Measurements from ENCODE around the gene RFPL3.
"Not testable (repeated sequence)": the region's sequence is repeated elsewhere in the genome, so short reads cannot be mapped to it uniquely, and the experiment has no call there.

The RFPL3 gene

GRCh38 chr22:32357567-32357966 is at the start of gene RFPL3:
RFPL3 (plus strand) TSS chr22:32357867; CDS start chr22:32358072, 205 bp downstream.
- DNase-seq (ENCODE audit: low spot score), result not testable (repeated sequence)

- no peak for DNase-seq (ENCODE audit: low spot score)
Measured at GRCh38 chr22:32308191-32308590, 49.5 kb upstream of the RFPL3 start.

GRCh38 chr22:32308934-32309333 is 48.7 kb upstream of the RFPL3 start:
- DNase-seq (ENCODE audit: low spot score), result no peak

GRCh38 chr22:32309585-32310251 is 47.9 kb upstream of the RFPL3 start:
- DNase-seq (ENCODE audit: low spot score), result no peak

GRCh38 chr22:32310777-32311176 is 46.9 kb upstream of the RFPL3 start:
- no peak for DNase-seq (ENCODE audit: low spot score)

- no peak for DNase-seq (ENCODE audit: low spot score)
Measured at GRCh38 chr22:32311551-32312071, 46.1 kb upstream of the RFPL3 start.

- DNase-seq (ENCODE audit: low spot score), result no peak
Measured at GRCh38 chr22:32312748-32313147, 44.9 kb upstream of the RFPL3 start.

GRCh38 chr22:32313532-32313931 is 44.1 kb upstream of the RFPL3 start:
- no peak for DNase-seq (ENCODE audit: low spot score)

GRCh38 chr22:32317524-32317923 is 40.1 kb upstream of the RFPL3 start:
- no peak for DNase-seq (ENCODE audit: low spot score)

GRCh38 chr22:32318361-32318760 is 39.3 kb upstream of the RFPL3 start:
- no peak for DNase-seq (ENCODE audit: low spot score)

- no peak for DNase-seq (ENCODE audit: low spot score)
Measured at GRCh38 chr22:32319861-32320406, 37.7 kb upstream of the RFPL3 start.

GRCh38 chr22:32322986-32323385 is 34.7 kb upstream of the RFPL3 start:
- no peak for DNase-seq (ENCODE audit: low spot score)

- DNase-seq (ENCODE audit: low spot score), result no peak
Measured at GRCh38 chr22:32323513-32324164, 34.0 kb upstream of the RFPL3 start.

GRCh38 chr22:32324505-32325415 is 32.9 kb upstream of the RFPL3 start:
- DNase-seq (ENCODE audit: low spot score), result no peak

GRCh38 chr22:32325416-32325801 is 32.3 kb upstream of the RFPL3 start:
- no peak for DNase-seq (ENCODE audit: low spot score)

- DNase-seq (ENCODE audit: low spot score), result no peak
Measured at GRCh38 chr22:32325811-32326237, 31.8 kb upstream of the RFPL3 start.

- DNase-seq (ENCODE audit: low spot score), result no peak
Measured at GRCh38 chr22:32326647-32327046, 31.0 kb upstream of the RFPL3 start.

GRCh38 chr22:32327066-32327465 is 30.6 kb upstream of the RFPL3 start:
- no peak for DNase-seq (ENCODE audit: low spot score)

GRCh38 chr22:32327596-32328171 is 30.0 kb upstream of the RFPL3 start:
- no peak for DNase-seq (ENCODE audit: low spot score)

- DNase-seq (ENCODE audit: low spot score), result no peak
Measured at GRCh38 chr22:32328306-32329201, 29.1 kb upstream of the RFPL3 start.

GRCh38 chr22:32329202-32329645 is 28.4 kb upstream of the RFPL3 start:
- DNase-seq (ENCODE audit: low spot score), result no peak
